Suprapubic skin (tissue), 3 donors: Measurements from ENCODE around the gene NRCAM.

Source experiments
- POLR2A ChIP-seq, 2 donors: fragments of 450-650 bp; IDR thresholded peaks; one replicate each; pipeline ENCODE4 v1.6.1; 2017; ENCODE audit warnings: antibody characterized with exemption in 2 of 2, mild to moderate bottlenecking in 2 of 2, moderate library complexity in 2 of 2
- TF ChIP-seq, protein P1 (sequence below), 2 donors: fragments of 200-600 bp in 1 of 2; fragments of 450-650 bp in 1 of 2; sonication (generic) in 1 of 2; IDR thresholded peaks; one replicate each; pipeline ENCODE4 v1.5.1; 2016 to 2019; ENCODE audit warnings: antibody characterized with exemption in 2 of 2, mild to moderate bottlenecking in 1 of 2, moderate library complexity in 1 of 2

- no peak for TF ChIP-seq POLR2A (IDR thresholded peaks at IDR 0.05)
- TF ChIP-seq, protein P1, sequence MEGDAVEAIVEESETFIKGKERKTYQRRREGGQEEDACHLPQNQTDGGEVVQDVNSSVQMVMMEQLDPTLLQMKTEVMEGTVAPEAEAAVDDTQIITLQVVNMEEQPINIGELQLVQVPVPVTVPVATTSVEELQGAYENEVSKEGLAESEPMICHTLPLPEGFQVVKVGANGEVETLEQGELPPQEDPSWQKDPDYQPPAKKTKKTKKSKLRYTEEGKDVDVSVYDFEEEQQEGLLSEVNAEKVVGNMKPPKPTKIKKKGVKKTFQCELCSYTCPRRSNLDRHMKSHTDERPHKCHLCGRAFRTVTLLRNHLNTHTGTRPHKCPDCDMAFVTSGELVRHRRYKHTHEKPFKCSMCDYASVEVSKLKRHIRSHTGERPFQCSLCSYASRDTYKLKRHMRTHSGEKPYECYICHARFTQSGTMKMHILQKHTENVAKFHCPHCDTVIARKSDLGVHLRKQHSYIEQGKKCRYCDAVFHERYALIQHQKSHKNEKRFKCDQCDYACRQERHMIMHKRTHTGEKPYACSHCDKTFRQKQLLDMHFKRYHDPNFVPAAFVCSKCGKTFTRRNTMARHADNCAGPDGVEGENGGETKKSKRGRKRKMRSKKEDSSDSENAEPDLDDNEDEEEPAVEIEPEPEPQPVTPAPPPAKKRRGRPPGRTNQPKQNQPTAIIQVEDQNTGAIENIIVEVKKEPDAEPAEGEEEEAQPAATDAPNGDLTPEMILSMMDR (IDR thresholded peaks at IDR 0.05): no peak
These were observed 327.7 kb downstream of the NRCAM start for GRCh38 chr7:108128514-108128913.
